Measurements from ENCODE around the gene PTPN2.

- TF ChIP-seq EZH2 (IDR thresholded peaks at IDR 0.05; ENCODE audit: borderline replicate concordance, insufficient read depth, low read depth, low read length, poor library complexity, severe bottlenecking): no peak
- TF ChIP-seq CTCF (IDR thresholded peaks at IDR 0.05): no peak
These were observed 62.6 kb downstream of the PTPN2 start for GRCh38 chr18:12821408-12821807.

All from B cell (primary cell).